Neural cell (in vitro differentiated cells): ENCODE results near the gene POLR3B.

Experiments
- CTCF ChIP-seq: fragments of 450-650 bp; IDR thresholded peaks from 2 replicates; pipeline ENCODE4 v1.5.1; 2014; ENCODE audit warnings: antibody characterized with exemption, mild to moderate bottlenecking, moderate library complexity; ENCODE audit not compliant: poor library complexity, severe bottlenecking
- EP300 ChIP-seq: fragments of 450-650 bp; conservative IDR thresholded peaks from 2 replicates; pipeline ENCODE4 v1.6.1; 2014; ENCODE audit warnings: antibody characterized with exemption, mild to moderate bottlenecking, moderate library complexity; ENCODE audit not compliant: poor library complexity, severe bottlenecking
- EZH2 ChIP-seq: fragments of 200-600, 300-800 bp; shearing (Covaris generic), sonication (generic); IDR thresholded peaks from 2 replicates; pipeline ENCODE4 v1.6.1; 2014; ENCODE audit warnings: antibody characterized with exemption, low read length, borderline replicate concordance, mild to moderate bottlenecking; ENCODE audit not compliant: insufficient read depth, poor library complexity, severe bottlenecking
- MXI1 ChIP-seq: fragments of 450-650 bp; conservative IDR thresholded peaks from 2 replicates; pipeline ENCODE4 v1.6.1; 2014; ENCODE audit warnings: antibody characterized with exemption, mild to moderate bottlenecking; ENCODE audit not compliant: poor library complexity, severe bottlenecking
- POLR2AphosphoS5 ChIP-seq: IDR thresholded peaks from 2 replicates; pipeline ENCODE4 v1.6.1; 2012
- RAD21 ChIP-seq: fragments of 450-650 bp; conservative IDR thresholded peaks from 2 replicates; pipeline ENCODE4 v1.6.1; 2014; ENCODE audit warnings: antibody characterized with exemption, mild to moderate bottlenecking, moderate library complexity
- REST ChIP-seq: IDR thresholded peaks from 2 replicates; pipeline ENCODE4 v1.6.1; 2012; ENCODE audit warnings: borderline replicate concordance
- SMC3 ChIP-seq: fragments of 450-650 bp; conservative IDR thresholded peaks from 2 replicates; pipeline ENCODE4 v1.6.1; 2014; ENCODE audit warnings: antibody characterized with exemption, mild to moderate bottlenecking, moderate library complexity; ENCODE audit not compliant: poor library complexity
- TAF1 ChIP-seq: IDR thresholded peaks from 2 replicates; pipeline ENCODE4 v1.6.1; 2012; ENCODE audit warnings: low read depth

- TF ChIP-seq TAF1: no peak
- TF ChIP-seq MXI1: no peak
- TF ChIP-seq EP300: no peak
- no peak for TF ChIP-seq POLR2AphosphoS5
- TF ChIP-seq CTCF: no peak
- no peak for TF ChIP-seq REST
- no peak for TF ChIP-seq RAD21
- no peak for TF ChIP-seq EZH2
- no peak for TF ChIP-seq SMC3
These were observed 4.4 kb upstream of the POLR3B start for GRCh38 chr12:106353175-106353574.
